ENCODE results near the gene CERS6.
"Not testable (repeated sequence)": the region's sequence is repeated elsewhere in the genome, so short reads cannot be mapped to it uniquely, and the experiment has no call there.

The CERS6 gene

GRCh38 chr2:168787098-168787781 lies 331.2 kb downstream of the CERS6 start:
- no peak for DNase-seq

- DNase-seq = no peak
Observed at GRCh38 chr2:168787782-168788376, 331.8 kb downstream of the CERS6 start.

- DNase-seq = no peak
Observed at GRCh38 chr2:168789776-168790175, 333.7 kb downstream of the CERS6 start.

DNA sequence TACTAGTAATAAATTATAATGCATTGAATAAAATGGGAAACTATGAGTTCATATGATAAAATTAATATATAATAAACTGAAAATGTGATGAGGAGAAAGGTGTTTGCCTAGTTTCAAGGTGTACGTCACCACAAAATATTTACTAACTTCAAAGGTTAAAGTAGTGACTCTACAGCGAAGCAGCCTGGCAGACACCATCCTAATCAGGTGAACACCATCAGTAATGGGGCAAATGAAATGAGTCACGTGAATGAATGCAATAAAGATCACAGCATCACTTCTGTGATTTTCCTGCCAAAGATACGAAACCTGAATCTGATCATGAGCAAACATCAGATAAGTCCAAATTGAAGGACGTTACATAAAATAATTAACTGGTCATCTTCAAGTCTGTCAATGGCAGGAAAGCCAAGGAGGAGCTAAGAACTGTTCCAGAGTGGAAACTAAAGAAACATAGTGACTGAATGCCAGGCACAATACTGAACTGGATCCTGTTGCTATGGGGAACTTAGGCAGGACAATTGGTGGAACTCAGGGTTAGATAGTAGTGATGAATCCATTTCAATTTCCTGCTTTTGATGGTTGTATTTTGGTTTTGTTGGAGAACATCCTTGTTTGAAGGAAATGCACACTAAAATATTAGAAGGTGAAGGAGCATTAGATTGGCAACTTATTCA lies 334.3 kb downstream of the CERS6 start:
- no peak for DNase-seq

DNA sequence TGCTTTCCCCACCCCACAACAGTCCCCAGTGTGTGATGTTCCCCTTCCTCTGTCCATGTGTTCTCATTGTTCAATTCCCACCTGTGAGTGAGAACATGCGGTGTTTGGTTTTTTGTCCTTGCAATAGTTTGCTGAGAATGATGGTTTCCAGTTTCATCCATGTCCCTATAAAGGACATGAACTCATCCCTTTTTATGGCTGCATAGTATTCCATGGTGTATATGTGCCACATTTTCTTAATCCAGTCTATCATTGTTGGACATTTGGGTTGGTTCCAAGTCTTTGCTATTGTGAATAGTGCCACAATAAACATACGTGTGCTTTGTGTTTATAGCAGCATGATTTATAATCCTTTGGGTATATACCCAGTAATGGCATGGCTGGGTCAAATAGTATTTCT lies 335.1 kb downstream of the CERS6 start:
- not testable (repeated sequence) for DNase-seq

DNA sequence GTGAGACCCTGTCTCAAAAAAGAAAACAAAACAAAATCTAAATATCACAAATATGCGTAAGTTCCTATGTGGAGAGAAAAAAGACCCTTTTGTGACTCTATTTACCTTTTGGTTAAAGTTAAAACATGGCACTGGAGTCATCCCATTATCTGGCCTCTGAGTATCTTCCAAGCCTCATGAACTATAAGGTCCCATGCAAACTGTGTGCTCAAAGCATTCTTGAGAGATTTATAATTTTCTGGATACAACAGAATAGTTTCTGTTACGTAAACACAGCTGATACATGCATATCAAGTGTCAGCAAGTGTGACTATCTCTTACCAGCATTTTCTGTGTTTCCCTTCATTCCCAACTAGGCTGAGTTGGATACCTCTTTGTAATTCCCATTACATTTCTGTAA lies 337.5 kb downstream of the CERS6 start:
- no peak for DNase-seq

GRCh38 chr2:168794968-168795367 lies 338.9 kb downstream of the CERS6 start:
- DNase-seq = no peak

DNA sequence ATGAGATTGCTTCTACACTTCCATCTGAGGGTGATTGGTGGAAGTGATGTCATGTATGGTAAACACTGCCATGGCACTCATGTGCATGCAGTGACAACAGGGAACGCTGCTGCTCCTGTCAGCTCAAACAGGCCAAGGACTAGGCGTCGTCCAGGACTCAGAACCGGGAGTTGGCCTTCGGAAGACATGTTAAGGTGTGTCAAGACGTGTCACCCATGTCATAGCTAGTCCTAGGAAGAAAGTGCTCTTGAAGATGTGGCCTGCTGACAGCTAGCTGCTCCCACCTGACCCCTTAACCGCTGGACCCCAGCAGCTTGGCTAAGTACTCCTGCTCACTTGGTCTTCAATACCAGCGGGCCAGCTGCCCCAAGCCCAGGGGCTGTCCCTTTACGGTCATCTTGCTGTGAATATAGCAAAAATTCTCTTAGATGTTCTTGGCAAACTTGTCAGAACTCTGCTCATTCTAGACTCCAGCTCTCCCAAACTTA lies 340.1 kb downstream of the CERS6 start:
- no peak for DNase-seq

DNA sequence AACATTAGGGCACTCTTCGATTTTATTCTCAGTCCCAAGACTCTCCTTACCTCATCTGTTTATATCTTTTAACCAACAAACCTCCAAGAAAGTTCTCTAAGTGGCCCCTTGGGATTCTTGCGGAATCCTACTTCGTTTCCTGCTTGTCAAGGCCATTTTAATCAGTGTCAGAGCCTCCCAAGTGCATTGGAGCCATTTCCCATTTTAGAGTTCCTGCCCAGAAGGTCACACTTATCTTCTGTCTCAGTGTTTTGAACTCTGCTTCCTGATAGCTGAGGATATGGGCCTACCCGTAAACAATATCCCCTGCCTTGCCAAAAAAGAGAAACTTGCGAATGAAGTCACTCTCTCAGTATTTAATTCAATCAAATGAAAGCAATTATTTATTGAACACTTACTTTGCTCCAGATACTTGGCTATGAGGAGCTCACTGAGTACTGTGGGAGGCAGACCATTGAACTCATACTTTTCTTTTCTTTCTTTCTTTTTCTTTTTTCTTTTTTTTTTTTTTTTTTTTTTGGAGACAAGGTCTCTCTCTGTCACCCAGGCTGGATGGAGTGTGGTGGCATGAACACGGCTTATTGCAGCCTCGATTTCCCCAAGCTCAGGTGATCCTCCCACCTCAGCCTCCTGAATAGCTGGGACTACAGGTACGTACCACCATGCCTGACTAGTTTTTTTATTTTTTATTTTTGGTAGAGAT lies 340.7 kb downstream of the CERS6 start:
- no peak for DNase-seq

DNA sequence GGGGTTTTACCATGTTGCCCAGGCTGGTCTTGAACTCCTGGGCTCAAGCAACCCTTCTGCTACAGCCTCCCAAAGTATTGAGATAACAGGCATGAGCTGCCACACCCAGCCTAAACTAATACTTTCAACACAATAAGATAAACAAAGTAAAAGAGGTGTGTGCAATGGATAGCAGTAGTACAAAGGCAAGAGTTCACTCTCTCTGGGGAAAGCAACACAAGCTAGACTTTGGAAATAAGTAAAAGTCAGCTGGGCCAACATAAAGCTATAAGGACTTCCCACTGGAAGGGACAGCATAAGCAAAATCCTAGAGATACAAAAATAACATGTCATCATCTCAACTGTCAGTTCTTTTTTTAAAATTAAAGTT lies 341.2 kb downstream of the CERS6 start:
- DNase-seq = no peak

- DNase-seq = no peak
Observed at GRCh38 chr2:168798076-168798887, 342.2 kb downstream of the CERS6 start.

- no peak for DNase-seq
Observed at GRCh38 chr2:168798888-168799410, 342.9 kb downstream of the CERS6 start.

DNA sequence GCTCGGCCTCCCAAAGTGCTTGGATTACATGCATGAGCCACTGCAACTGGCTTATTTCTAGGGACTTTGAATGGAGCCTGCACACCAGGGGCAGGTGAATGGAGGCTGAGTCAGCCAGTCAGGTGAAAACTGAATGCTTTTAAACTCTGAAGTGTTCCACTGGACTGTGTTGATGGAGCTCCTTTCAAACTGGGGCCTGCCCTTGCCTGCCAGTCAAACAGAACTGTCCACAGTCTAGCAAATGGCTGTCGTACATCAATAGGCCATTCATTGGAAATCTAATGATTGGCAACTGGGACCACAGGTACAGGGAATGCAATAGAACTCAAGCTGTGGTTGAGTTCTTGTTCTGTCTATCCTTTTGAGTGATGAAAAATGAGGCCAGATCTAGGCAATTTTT lies 345.4 kb downstream of the CERS6 start:
- no peak for DNase-seq

GRCh38 chr2:168801961-168802858 lies 346.1 kb downstream of the CERS6 start, which contains the start of gene NOSTRIN:
NOSTRIN (plus strand) TSS chr2:168802637; CDS start chr2:168802647, 10 bp downstream.
- no peak for DNase-seq

DNA sequence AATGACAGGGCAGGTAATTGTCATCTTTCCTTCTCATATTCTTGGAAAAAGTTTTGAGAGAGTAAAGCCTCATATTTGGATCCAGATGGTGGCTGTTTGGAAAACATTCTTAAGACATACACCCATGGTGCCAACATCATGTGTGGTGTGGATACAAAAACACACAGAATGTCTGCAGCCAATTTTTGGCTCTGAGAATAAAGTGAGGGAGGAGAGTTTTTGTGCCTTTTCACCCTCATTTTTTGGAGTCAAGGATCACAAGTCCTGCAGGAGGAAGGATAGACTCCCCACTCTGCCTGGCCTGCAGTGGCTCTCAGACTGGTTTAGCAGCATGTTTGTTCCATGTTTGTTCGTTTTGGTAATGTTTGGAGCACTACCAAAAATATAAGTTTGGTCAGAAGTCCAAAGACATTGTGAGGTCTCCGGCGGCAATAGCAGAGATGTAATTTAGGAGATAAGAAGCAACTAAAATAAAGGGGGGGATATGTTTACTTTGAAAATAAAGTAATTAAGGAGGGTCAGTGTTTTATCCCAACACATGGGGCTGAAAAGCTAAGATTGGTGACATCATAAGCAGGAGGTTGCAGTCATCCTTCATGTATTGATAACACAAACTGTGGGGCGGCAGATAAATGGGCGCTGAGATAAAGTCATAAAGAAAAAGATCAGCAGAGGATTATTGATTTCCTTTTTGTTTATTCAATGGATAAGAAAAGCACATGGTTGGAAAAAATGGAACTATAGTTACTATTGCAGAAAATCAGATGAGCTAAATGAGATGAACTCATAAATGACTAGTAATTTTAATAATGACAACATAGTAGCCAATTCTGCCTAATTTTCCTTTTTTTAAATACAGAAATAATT lies 347.0 kb downstream of the CERS6 start:
- DNase-seq = no peak

GRCh38 chr2:168804214-168804613 lies 348.1 kb downstream of the CERS6 start:
- no peak for DNase-seq

GRCh38 chr2:168805615-168806014 lies 349.5 kb downstream of the CERS6 start:
- DNase-seq = no peak

DNA sequence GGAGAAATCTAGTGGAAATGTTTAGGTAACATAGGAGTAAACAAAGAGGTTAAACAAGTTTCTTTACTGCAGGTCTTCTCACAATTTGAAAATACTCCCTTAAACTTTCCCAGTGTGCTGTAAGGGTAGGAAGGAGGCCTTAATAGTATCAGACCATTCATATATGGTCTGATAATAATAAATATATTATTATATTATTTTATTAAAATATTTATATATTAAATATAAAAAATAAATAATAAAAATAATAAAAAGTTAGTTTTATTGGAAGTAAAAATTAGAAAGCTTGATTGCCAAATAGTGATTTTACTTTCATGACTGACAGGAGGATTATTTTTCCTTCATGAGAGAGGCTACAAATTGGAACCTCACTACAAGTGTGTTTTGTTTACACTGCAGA lies 353.5 kb downstream of the CERS6 start:
- no peak for DNase-seq

GRCh38 chr2:168810235-168810634 lies 354.2 kb downstream of the CERS6 start:
- no peak for DNase-seq

GRCh38 chr2:168811696-168812095 lies 355.6 kb downstream of the CERS6 start:
- no peak for DNase-seq
